HG02943 (cell line): ENCODE measurements around the gene PNPLA8.
"Not testable (repeated sequence)": the region's sequence is repeated elsewhere in the genome, so short reads cannot be mapped to it uniquely, and the experiment has no call there.

Source experiments
- ATAC-seq: cut with Tn5 transposase; IDR thresholded peaks from one replicate; pipeline ENCODE4 v1.9.1; 2021; ENCODE audit warnings: mild to moderate bottlenecking, low read depth, moderate library complexity; ENCODE audit not compliant: unreplicated experiment

Gene PNPLA8

DNA sequence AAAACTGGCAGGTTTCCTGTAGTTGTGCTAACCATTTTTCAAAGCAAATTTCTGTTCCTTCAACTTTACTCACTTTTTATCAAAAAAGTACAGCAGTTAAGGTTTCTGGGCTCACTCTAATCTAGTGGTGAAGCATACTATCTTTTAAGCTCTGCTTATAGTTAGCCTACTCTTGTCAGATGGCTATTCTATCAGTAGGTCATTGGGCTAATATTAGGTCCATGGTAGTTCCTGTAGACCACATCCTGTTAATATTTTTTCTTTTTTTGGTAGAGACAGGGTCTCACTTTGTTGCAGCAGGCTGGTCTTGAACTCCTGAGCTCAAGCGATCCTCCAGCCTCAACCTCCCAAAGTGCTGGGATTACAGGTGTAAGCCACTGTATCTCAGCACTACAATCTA lies 41.8 kb downstream of the PNPLA8 start:
- no peak for ATAC-seq

DNA sequence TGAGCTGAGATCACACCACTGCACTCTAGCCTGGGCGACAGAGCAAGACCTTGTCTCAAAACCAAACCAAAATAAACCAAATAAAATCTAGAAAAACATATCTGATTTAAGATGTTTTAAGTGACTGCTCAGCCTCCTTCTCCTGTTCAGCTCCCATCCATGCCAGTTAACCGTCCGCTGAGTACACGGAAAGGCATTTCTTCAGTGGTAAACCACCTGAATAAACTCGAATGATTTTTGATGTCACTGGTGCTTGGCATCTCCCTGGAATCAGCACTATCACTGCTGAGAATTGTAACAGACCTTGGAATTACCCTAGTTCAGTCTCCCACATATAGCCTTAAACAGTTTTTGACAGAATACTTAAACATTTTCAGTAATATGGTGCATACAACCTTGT lies 45.6 kb downstream of the PNPLA8 start:
- ATAC-seq: no peak

DNA sequence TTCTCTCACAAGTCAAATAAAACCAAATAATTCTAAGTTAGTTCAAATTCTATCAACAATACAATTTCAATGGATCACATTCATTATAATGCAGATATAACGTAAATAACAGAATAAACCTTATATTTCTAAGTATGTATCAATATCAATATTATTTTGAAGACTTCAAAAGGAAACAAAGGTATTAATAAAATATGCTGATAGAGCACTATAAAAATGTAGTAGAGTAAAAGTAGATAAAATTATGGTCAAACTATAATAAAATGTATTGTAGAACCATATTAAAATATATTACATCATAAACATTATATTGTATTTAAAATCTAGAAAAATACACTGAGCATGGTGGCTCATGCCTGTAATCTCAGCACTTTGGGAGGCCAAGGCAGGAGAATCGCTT lies 46.2 kb downstream of the PNPLA8 start:
- no peak for ATAC-seq

- ATAC-seq: no peak
These were observed 46.8 kb downstream of the PNPLA8 start for GRCh38 chr7:108479118-108479517.

DNA sequence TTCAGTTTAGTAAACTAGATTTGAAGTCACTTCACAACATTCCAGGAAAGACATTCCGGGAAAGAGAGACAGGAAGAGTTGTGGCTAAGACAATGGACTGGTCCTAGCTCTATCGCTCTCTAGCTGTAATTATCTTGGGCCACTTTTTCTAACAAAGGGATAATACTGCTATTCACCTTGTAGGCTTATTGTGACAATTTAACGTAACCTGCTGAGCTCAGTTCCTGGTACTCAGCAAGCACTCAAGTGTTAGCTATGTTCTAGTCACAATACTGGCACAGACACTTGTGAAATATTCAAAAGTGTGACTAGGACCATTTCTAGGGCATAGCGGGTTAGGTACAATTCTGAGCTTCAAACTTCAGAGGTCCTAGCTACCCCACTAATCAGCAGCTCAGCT lies 57.7 kb downstream of the PNPLA8 start:
- no peak for ATAC-seq

GRCh38 chr7:108467391-108467790 lies 58.5 kb downstream of the PNPLA8 start:
- ATAC-seq: no peak

GRCh38 chr7:108466322-108466721 lies 59.6 kb downstream of the PNPLA8 start:
- not testable (repeated sequence) for ATAC-seq

GRCh38 chr7:108464743-108465142 lies 61.2 kb downstream of the PNPLA8 start:
- ATAC-seq: no peak

- no peak for ATAC-seq
These were observed 62.3 kb downstream of the PNPLA8 start for GRCh38 chr7:108463613-108464012.

DNA sequence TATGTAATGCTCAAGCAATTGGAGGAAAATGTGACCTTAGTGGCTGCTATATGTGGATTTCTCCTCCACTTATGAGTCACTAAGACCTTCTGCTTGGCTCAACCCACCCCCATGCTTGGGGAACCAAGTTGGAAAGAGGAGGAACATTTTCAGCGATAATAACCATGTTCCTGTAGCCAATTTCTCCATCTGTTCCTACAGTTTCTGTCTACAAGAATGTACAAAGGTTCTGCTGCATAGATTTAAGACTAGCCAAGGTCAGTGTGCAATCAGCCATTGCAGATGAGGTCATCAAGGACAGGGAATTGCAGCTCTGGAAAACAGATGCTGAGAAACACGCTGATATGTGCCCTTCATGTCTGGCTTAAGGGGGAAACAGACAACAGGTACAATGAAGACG lies 64.1 kb downstream of the PNPLA8 start:
- no peak for ATAC-seq

DNA sequence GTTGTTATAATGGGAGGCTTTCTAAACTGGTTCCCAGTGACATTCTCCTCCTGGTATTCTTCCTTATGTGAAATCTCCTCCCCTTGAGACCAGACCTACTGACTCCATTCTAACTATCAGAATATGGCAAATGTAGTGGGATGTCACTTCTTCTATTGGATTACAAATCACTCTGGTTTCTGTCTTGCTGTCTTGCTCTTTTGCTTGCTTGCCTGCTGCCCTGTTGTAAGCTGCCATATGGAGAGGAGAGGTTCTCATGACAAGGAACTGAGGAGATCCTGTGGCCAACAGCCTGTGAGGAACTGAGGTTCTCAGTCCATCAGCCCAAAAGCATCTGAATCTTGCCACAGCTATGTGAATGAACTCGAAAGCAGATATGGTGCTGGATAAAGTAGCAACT lies 65.0 kb downstream of the PNPLA8 start:
- ATAC-seq: no peak

GRCh38 chr7:108459922-108460551 lies 65.9 kb downstream of the PNPLA8 start:
- no peak for ATAC-seq

- ATAC-seq: no peak
These were observed 68.1 kb downstream of the PNPLA8 start for GRCh38 chr7:108457871-108458270.

GRCh38 chr7:108456845-108457540 lies 68.9 kb downstream of the PNPLA8 start:
- no peak for ATAC-seq

GRCh38 chr7:108455998-108456677 lies 69.8 kb downstream of the PNPLA8 start, which contains the start of gene NRCAM:
TSS of gene NRCAM (minus strand) at chr7:108456436. CDS start at chr7:108240064, 216,372 bp downstream.
- ATAC-seq: no peak

GRCh38 chr7:108455551-108455997 lies 70.4 kb downstream of the PNPLA8 start:
- ATAC-seq: no peak

- ATAC-seq: no peak
These were observed 71.0 kb downstream of the PNPLA8 start for GRCh38 chr7:108454674-108455550.

- ATAC-seq: no peak
These were observed 71.6 kb downstream of the PNPLA8 start for GRCh38 chr7:108454317-108454673.

DNA sequence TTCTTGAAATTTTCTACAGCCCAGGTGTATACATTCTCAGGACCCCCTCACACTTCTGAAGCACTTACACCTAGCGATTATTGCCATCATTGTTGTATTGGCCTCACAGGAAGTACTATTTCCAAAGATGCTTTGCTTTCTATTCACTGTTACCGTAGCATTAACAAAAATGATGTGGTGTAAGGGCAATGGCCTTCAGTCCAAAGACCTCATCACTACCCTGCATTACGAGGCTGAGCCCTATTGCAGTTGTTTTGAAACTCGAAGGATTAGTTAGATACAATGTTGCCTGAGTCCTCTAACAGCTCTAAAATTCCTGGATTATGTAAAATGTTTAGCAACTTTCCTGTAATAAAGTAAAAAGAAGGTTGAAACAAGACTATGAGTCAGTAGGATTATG lies 72.6 kb downstream of the PNPLA8 start:
- ATAC-seq: no peak

- no peak for ATAC-seq
These were observed 73.2 kb downstream of the PNPLA8 start for GRCh38 chr7:108452707-108453106.
